Keratinocyte (primary cell): ENCODE results near the gene CDON. TPM values are rescaled to one million over a fixed set of nuclear protein-coding genes. Genes with fewer than 3 reads are reported as not detected.

ENCODE experiments used
- DNase-seq: peaks from one replicate; pipeline ENCODE4 v3.0.0-alpha.2; 2011; ENCODE audit warnings: low read depth, missing footprints, low spot score
- FAIRE-seq: peaks from 2 replicates; lab custom pipeline; 2011; peaks lifted over from hg19 to GRCh38; lab: Jason Lieb, UNC
- H2AFZ ChIP-seq: 2 replicates; pipeline ENCODE4 v1.6.0; 2012; ENCODE audit warnings: low read length, control low read depth, inconsistent platforms; ENCODE audit not compliant: control insufficient read depth
- H3K27ac ChIP-seq: 2 replicates; pipeline ENCODE4 v1.5.1; 2011; ENCODE audit warnings: low read length; ENCODE audit not compliant: control insufficient read depth, insufficient read depth
- H3K27me3 ChIP-seq: 3 replicates; pipeline ENCODE4 v1.6.0; 2011; ENCODE audit warnings: low read length; ENCODE audit not compliant: control insufficient read depth, insufficient read depth; ENCODE audit errors: extremely low read depth
- H3K36me3 ChIP-seq, 2 experiments: 2 replicates in 1 of 2; 3 replicates in 1 of 2; pipeline ENCODE4 v1.5.1; 2011; ENCODE audit warnings: low read length in 2 of 2, mild to moderate bottlenecking in 1 of 2; ENCODE audit not compliant: control insufficient read depth in 2 of 2, insufficient read depth in 2 of 2; ENCODE audit errors: extremely low read depth in 1 of 2
- H3K4me1 ChIP-seq: 3 replicates; pipeline ENCODE4 v1.5.1; 2011; ENCODE audit warnings: low read length; ENCODE audit not compliant: control insufficient read depth, insufficient read depth; ENCODE audit errors: extremely low read depth
- H3K4me2 ChIP-seq: 3 replicates; pipeline ENCODE4 v1.6.0; 2011; ENCODE audit warnings: low read depth, low read length; ENCODE audit not compliant: control insufficient read depth, insufficient read depth; ENCODE audit errors: extremely low read depth
- H3K4me3 ChIP-seq, 3 experiments: fragments of 200-600 bp in 1 of 3; sonication (generic) in 1 of 3; 2 replicates in 2 of 3; 3 replicates in 1 of 3; pipeline ENCODE4 v1.5.1; 2011 to 2016; ENCODE audit warnings: low read length in 3 of 3, mild to moderate bottlenecking in 3 of 3, control low read depth in 2 of 3, inconsistent platforms in 1 of 3, low read depth in 1 of 3, mixed read lengths in 1 of 3, mixed run types in 1 of 3, moderate library complexity in 1 of 3; ENCODE audit not compliant: control insufficient read depth in 2 of 3, insufficient read depth in 2 of 3; ENCODE audit errors: extremely low read depth in 1 of 3
- H3K79me2 ChIP-seq: 2 replicates; pipeline ENCODE4 v1.6.0; 2012; ENCODE audit warnings: low read length; ENCODE audit not compliant: control insufficient read depth, insufficient read depth
- H3K9ac ChIP-seq: 3 replicates; pipeline ENCODE4 v1.6.0; 2011; ENCODE audit warnings: low read length; ENCODE audit not compliant: control insufficient read depth, insufficient read depth; ENCODE audit errors: extremely low read depth
- H3K9me1 ChIP-seq: 3 replicates; pipeline ENCODE4 v1.6.0; 2011; ENCODE audit warnings: low read length; ENCODE audit not compliant: control insufficient read depth, insufficient read depth; ENCODE audit errors: extremely low read depth
- H3K9me3 ChIP-seq: 2 replicates; pipeline ENCODE4 v1.5.1; 2012; ENCODE audit warnings: low read depth, low read length; ENCODE audit not compliant: control insufficient read depth
- H4K20me1 ChIP-seq: 3 replicates; pipeline ENCODE4 v1.6.0; 2011; ENCODE audit warnings: low read length; ENCODE audit not compliant: control insufficient read depth, insufficient read depth; ENCODE audit errors: extremely low read depth
- EZH2 ChIP-seq: IDR thresholded peaks from one replicate; pipeline ENCODE4 v1.6.1; 2012; ENCODE audit warnings: inconsistent platforms, mild to moderate bottlenecking, low read length, moderate library complexity
- dilution Hi-C: fragments of 300-500 bp; cut with MboI; formaldehyde crosslinking; loops from one replicate; pipeline ENCODE4 v1.7.0; 2020; ENCODE audit warnings: low sequenced_read_pairs; ENCODE audit not compliant: extremely low pct_ligation_motif_present
- polyA plus RNA-seq, 5 experiments: library from polyadenylated mRNA; depleted of rRNA in 3 of 5; stranded (reverse) in 3 of 5; stranded (forward) in 1 of 5; unstranded in 1 of 5; fragments of >200 nt; gene quantifications; 1 replicate in 1 of 5; 2 replicates in 3 of 5; 3 replicates in 1 of 5; pipeline versions ENCODE4 v1.2.1 to v1.2.3, GENCODE V29; 2011 to 2012; ENCODE audit warnings: missing spikeins in 2 of 5, low read depth in 1 of 5, low replicate concordance in 1 of 5
- TF ChIP-seq, protein P1 (sequence below), 3 experiments: IDR thresholded peaks in 1 of 3; conservative IDR thresholded peaks in 1 of 3; optimal IDR thresholded peaks in 1 of 3; 2 replicates in 2 of 3; 3 replicates in 1 of 3; pipeline versions ENCODE3 to v1.5.1; 2011; ENCODE audit warnings: low read length in 3 of 3, mild to moderate bottlenecking in 3 of 3, moderate library complexity in 2 of 3, control low read depth in 1 of 3, inconsistent platforms in 1 of 3; ENCODE audit not compliant: insufficient read depth in 2 of 3; ENCODE audit errors: extremely low read depth in 1 of 3

CDON gene
- polyA plus RNA-seq, 1 donor (not counting 4 experiments of a cell fraction or from before 2014, with no cell fraction given): 1.0 TPM

DNA sequence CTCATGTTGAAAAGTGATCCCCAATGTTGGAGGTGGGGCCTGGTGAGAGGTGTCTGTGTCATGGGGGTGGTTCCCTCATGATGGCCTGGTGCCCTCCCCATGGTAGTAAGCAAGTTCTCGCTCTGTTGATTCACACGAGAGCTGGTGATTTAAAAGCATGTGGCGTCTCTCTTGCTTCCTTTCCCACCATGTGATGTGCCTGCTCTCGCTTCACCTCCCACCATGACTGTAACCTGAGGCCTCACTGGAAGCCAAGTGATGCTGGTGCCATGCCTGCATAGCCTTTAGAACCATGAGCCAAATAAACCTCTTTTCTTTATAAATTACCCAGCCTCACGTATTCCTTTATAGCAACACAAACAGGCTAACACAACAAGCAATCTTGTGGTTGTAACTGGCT is 64.4 kb downstream of the CDON start:
- no peak for FAIRE-seq
- Histone ChIP-seq H3K4me2 (no peak overlapping the region), H3K9ac (no peak overlapping the region), H3K4me3 (no peak overlapping the region), H2AFZ (no peak overlapping the region), H3K9me3 (no peaks in the 10 kb centered on the region), H3K36me3 (no peaks in the 10 kb centered on the region), H3K4me1 (no peaks in the 10 kb centered on the region), H3K79me2 (no peaks in the 10 kb centered on the region), H4K20me1 (no peaks in the 10 kb centered on the region), H3K9me1 (no peaks in the 10 kb centered on the region), H3K27me3 (no peaks in the 10 kb centered on the region), H3K27ac (no peak overlapping the region)
- dilution Hi-C loops: no loop called here
- DNase-seq: no peak
- TF ChIP-seq EZH2: no peak
- TF ChIP-seq, protein P1, sequence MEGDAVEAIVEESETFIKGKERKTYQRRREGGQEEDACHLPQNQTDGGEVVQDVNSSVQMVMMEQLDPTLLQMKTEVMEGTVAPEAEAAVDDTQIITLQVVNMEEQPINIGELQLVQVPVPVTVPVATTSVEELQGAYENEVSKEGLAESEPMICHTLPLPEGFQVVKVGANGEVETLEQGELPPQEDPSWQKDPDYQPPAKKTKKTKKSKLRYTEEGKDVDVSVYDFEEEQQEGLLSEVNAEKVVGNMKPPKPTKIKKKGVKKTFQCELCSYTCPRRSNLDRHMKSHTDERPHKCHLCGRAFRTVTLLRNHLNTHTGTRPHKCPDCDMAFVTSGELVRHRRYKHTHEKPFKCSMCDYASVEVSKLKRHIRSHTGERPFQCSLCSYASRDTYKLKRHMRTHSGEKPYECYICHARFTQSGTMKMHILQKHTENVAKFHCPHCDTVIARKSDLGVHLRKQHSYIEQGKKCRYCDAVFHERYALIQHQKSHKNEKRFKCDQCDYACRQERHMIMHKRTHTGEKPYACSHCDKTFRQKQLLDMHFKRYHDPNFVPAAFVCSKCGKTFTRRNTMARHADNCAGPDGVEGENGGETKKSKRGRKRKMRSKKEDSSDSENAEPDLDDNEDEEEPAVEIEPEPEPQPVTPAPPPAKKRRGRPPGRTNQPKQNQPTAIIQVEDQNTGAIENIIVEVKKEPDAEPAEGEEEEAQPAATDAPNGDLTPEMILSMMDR (optimal IDR thresholded peaks at IDR 0.05 in 1 of 3, IDR thresholded peaks at IDR 0.05 in 1 of 3, conservative IDR thresholded peaks at IDR 0.05 in 1 of 3; ENCODE audit: extremely low read depth in 1 of 3, insufficient read depth in 2 of 3, low read length in 3 of 3): no peak

DNA sequence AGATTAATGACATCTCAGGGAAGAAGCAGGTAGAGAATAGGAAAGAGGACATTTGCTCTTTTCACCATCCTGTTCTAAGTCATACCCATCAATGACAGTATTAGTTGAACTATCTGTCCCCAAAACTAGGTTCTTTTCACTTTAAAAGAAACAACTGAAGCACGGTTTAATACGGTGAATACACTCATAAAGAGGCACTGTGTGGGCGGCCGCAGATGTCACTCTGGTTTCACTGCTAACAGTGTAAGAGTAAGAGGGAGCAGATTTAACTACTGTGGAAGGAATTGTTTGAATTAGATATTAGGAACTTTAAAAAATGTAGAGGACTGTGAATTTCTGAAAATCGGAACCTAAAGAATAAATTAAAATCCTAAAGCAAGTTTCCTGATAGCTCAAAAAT is 67.4 kb downstream of the CDON start:
- TF ChIP-seq, protein P1 (optimal IDR thresholded peaks at IDR 0.05 in 1 of 3, IDR thresholded peaks at IDR 0.05 in 1 of 3, conservative IDR thresholded peaks at IDR 0.05 in 1 of 3; ENCODE audit: extremely low read depth in 1 of 3, insufficient read depth in 2 of 3, low read length in 3 of 3): no peak
- TF ChIP-seq EZH2: no peak
- no peaks in the 10 kb centered on the region for H3K79me2 ChIP-seq
- H3K27me3 ChIP-seq: no peaks in the 10 kb centered on the region
- H3K4me2 ChIP-seq: no peak overlapping the region
- dilution Hi-C loops: no loop called here
- H3K4me3 ChIP-seq: no peak overlapping the region
- H3K4me1 ChIP-seq: no peaks in the 10 kb centered on the region
- no peaks in the 10 kb centered on the region for H4K20me1 ChIP-seq
- H3K9me3 ChIP-seq: no peaks in the 10 kb centered on the region
- H3K9ac ChIP-seq: no peak overlapping the region
- no peak overlapping the region for H2AFZ ChIP-seq
- DNase-seq: no peak
- no peak overlapping the region for H3K27ac ChIP-seq
- no peaks in the 10 kb centered on the region for H3K36me3 ChIP-seq
- no peaks in the 10 kb centered on the region for H3K9me1 ChIP-seq
- no peak for FAIRE-seq
